ENCODE measurements around the gene SPANXD.

GRCh38 chrX:141733371-141733770, 34.8 kb upstream of the SPANXD start:
- TF ChIP-seq, protein P1, sequence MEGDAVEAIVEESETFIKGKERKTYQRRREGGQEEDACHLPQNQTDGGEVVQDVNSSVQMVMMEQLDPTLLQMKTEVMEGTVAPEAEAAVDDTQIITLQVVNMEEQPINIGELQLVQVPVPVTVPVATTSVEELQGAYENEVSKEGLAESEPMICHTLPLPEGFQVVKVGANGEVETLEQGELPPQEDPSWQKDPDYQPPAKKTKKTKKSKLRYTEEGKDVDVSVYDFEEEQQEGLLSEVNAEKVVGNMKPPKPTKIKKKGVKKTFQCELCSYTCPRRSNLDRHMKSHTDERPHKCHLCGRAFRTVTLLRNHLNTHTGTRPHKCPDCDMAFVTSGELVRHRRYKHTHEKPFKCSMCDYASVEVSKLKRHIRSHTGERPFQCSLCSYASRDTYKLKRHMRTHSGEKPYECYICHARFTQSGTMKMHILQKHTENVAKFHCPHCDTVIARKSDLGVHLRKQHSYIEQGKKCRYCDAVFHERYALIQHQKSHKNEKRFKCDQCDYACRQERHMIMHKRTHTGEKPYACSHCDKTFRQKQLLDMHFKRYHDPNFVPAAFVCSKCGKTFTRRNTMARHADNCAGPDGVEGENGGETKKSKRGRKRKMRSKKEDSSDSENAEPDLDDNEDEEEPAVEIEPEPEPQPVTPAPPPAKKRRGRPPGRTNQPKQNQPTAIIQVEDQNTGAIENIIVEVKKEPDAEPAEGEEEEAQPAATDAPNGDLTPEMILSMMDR (IDR thresholded peaks at IDR 0.05; ENCODE audit: insufficient read depth, low read depth, low read length), result no peak
- TF ChIP-seq EZH2 (IDR thresholded peaks at IDR 0.05; ENCODE audit: insufficient read depth, low read length), result no peak
